Stimulated activated CD8-positive, alpha-beta memory T cell treated with anti-CD3 and anti-CD28 coated beads, Interleukin-7, amount 100 ng/mL, for 1 hour (primary cell): Measurements from ENCODE around the gene MYH7B.
A peak's percentile ranks its signal among the peaks of the same experiment; 100 is the strongest.

Source experiments
- DNase-seq, 2 donors: peaks; one replicate each; pipeline ENCODE4 v3.0.0-alpha.2; 2020; ENCODE audit warnings: low read depth in 2 of 2

Gene MYH7B

GRCh38 chr20:34955231-34956040 is at the start of gene MYH7B, which contains the start of gene GSS:
Gene MYH7B (plus strand): TSS chr20:34955868. CDS start chr20:34978006, 22,138 bp downstream.
Gene GSS (minus strand): TSS chr20:34955806. CDS start chr20:34951852, 3,954 bp downstream.
- peak; percentile 93 to 98 for DNase-seq

DNA sequence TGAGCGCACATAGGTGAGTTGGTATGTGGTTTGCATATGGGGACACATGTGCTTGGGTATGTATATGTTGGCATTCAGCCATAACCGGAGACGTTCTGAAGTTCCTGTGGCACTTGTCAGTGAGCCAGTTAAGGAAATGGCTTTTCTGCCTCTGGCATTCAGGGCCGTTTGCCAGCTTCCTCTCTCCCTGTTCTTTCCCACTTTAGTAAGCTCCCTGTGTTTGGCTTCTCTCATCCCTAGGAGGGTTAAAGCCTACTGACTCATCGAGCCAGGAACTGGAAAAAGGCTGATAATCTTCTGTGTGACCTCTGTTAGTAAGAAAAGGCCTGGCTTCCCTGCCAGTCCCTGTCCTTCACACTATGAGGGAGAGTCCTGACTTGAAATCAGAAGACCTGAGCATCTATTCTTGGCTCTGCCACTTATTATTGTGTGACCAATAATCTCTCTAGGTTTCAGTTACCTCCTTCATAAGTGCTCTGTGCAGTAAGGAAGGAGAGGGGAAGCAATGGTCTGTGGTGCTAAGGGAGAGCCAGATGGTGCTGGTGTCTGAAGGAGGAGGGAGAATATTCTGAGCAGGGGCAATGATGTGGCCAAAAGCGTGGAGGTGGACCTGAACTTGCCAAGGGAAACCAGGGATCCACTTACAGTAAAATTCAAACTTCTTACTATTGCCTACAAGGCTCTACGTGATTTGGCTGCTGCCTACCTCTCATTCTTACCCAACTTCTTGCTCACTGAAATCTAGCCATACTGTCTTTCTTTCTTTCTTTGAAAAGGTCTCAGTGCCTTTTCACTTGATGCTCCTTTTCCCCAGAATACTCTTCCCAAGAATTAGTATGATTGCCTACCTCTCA is 47.8 kb upstream of the MYH7B start:
- no peak for DNase-seq

- no peak for DNase-seq
Measured at GRCh38 chr20:34915131-34915530, 40.5 kb upstream of the MYH7B start.

- DNase-seq, result no peak
Measured at GRCh38 chr20:34915749-34916455, 39.8 kb upstream of the MYH7B start.

- no peak for DNase-seq
Measured at GRCh38 chr20:34916774-34917354, 38.8 kb upstream of the MYH7B start.

GRCh38 chr20:34920055-34920454 is 35.6 kb upstream of the MYH7B start:
- DNase-seq, result no peak

DNA sequence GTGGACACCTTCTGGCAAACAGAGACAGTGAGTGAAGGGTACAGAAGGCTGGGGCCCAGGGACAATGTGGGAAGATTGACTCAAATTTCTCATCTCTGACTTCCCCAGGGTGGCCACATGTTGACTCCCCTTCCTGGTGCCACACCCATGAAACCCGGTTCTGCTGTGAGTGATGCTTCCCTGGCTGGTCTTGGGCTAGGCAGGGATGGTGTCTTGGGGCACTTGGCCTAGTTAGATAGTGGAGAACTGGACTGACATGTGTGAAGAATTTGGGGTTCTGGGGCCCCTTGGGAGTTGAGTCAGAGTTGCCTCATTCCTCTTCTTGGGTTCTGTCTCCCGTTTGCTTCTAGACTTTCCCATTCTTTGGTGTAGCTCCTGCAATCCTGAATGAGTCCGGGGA is 34.2 kb upstream of the MYH7B start:
- DNase-seq, result no peak

GRCh38 chr20:34922654-34923381 is 32.9 kb upstream of the MYH7B start:
- no peak for DNase-seq

DNA sequence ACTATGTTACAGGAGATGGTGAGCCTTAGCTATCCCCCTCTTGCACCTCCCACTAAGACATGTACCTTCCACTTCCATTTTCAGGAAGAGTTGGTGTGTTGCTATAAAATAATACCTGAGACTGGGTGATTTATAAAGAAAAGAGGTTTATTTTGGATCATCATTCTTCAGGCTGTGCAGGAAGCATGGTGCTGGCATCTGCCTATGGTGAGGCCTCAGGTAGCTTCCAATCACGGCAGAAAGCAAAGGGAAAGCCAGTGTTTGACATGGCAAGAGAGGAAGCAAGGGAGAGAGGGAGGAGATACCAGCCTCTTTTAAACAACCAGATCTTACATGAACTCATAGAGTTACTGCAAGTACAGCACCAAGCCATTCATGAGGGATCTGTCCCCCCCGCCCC is 32.3 kb upstream of the MYH7B start:
- DNase-seq, result no peak

GRCh38 chr20:34925341-34925740 is 30.3 kb upstream of the MYH7B start:
- no peak for DNase-seq

DNA sequence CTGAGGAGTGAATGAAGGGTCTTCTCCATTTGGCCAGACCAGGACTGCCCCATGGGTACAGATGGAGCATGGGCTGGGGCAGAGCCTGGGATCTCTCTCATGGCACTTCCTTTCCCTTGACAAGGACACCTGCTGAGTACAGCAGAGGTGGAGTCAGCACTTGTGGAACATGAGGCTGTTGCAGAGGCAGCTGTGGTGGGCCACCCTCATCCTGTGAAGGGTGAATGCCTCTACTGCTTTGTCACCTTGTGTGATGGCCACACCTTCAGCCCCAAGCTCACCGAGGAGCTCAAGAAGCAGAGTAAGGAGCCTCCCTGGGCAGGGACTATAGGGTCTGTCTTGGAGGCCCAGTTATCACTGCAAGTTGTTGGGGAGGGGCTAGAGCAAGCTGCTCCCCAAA is 29.7 kb upstream of the MYH7B start:
- no peak for DNase-seq

DNA sequence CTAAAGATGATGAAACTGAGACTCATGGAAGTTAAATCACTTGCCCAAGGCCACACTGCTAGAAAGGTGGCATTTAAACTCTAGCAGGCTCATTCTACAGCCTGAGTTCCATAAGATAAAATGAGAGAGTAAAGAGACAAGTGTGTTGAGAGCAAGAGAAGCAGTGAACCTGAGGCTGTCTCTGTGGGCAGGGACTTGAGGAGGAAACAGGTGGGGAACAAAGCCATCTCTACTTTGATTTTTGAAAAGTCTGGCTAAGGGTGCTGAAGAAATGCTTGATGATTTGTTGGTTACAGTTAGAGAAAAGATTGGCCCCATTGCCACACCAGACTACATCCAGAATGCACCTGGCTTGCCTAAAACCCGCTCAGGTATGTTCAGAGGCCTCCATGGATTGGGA is 29.1 kb upstream of the MYH7B start:
- DNase-seq, result no peak

GRCh38 chr20:34927736-34928135 is 27.9 kb upstream of the MYH7B start:
- no peak for DNase-seq

DNA sequence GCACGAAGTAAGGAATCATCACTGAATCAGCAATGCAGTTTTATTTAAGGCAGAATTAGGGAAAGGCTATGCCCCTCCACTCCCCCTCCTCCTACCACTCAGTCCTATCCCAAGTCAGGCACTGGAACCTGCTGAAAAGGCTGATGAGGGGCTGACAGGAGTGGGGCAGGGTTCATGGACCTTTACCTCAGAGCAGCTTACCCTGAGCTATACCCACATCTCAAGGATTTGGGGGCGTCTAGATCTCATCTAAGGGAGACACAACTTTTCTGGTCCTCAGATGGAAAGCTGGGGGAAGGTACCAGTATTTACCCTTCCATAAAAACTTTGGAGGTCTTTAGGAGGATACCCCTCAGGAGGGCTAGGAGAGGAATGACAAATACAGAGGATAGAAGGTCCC is 27.3 kb upstream of the MYH7B start:
- DNase-seq, result no peak

GRCh38 chr20:34931771-34932170 is 23.9 kb upstream of the MYH7B start:
- DNase-seq, result no peak

DNA sequence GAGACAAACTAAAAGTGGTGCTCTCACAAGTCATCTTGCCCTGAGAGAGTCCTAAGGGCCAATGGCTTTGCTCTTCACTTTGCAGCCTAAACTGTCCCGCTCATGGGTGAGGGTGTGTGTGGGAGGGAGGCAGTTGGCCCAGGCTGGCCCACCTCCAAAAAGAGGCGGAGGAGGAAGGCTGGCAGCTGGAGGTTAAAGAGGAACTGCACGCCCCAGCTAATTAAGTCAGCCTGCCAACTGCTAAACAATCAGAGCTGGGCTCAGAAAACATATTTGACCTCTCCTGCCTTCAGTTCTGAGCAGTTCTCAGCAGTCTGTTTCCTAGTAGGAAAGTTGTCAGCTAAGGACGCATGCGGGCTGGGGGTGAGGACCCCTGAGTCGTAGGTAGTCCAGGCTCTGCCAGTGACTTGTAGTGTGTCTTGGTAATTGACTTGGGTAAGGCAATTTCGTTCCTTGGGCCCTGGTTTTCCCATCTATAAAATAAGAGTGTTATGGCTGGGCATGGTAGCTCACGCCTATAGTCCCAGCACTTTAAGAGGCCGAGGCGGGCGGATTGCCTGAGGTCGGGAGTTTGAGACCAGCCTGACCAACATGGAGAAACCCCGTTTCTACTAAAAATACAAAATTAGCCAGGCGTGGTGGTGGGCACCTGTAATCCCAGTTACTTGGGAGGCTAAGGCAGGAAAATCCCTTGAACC is 17.1 kb upstream of the MYH7B start:
- no peak for DNase-seq

DNA sequence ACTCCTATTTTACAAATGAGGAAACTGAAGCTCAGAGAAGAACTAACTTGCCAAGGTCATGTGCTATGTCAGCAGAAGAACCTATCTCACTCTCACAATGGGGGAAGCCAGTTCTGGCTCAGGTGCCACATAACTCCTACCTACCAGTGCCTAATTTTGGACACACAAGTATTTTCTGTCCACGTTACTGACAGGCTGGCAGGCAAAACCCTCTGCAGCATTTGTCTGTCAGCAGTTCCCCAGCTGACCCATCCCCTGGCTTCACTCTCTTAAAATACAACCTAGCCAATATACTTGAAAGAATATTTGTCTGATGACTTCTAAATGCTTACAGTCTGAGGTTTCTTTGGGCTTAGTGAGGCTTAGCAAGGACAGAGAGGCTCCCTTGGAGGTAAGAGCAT is 15.6 kb upstream of the MYH7B start:
- no peak for DNase-seq

- no peak for DNase-seq
Measured at GRCh38 chr20:34941226-34941625, 14.4 kb upstream of the MYH7B start.

- DNase-seq, result no peak
Measured at GRCh38 chr20:34942301-34942700, 13.4 kb upstream of the MYH7B start.

DNA sequence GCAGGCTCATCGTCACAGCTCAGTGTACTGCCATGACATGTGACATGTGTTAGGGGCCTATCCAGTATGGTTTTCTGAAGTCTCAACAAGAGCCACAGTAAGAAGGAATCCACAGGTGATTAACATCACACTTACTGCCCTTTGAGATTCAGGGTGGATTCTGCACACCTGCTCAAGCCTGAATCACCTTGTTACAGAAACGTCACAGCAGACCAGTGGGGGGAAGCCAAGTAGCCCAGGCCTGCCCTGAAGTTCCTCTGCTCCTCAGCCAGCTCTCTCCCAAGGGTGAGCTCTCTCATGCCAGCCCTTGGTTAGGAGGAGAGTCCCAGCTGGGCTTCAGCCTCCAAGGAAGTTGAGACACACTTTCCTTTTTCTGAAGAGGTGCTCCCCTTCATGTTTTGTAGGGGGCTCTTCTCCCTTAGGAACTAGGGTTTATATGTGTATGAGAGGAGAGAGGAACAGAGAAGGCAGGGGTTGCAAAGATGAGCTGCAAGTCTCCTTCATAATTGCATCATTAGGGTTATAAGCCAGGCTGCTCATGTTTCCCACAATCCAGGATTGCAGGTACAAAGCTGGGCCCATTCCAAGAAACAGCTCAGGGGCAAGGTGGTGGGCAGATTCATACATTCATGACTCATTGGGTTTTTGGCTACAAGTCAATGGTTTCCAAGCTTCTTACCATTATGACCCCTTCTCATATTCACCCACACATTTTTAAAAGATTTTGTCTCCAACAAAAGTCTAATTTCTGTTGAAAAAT is 11.7 kb upstream of the MYH7B start:
- DNase-seq, result no peak
